Trophoblast cell (in vitro differentiated cells and primary cell): ENCODE measurements around the gene GLDC.

Source experiments
- DNase-seq, 2 donors: peaks; one replicate each; pipeline ENCODE4 v3.0.0-alpha.2; 2016
- H2AFZ ChIP-seq: 2 replicates; pipeline ENCODE4 v1.6.1; 2013; ENCODE audit warnings: low read length, moderate library complexity, mild to moderate bottlenecking; ENCODE audit not compliant: insufficient read depth, poor library complexity
- H2AK5ac ChIP-seq: 2 replicates; pipeline ENCODE4 v1.6.1; 2013; ENCODE audit warnings: mild to moderate bottlenecking, low read length
- H2BK120ac ChIP-seq: 2 replicates; pipeline ENCODE4 v1.6.1; 2013; ENCODE audit warnings: low read length, mild to moderate bottlenecking, moderate library complexity; ENCODE audit not compliant: insufficient read depth, poor library complexity
- H2BK12ac ChIP-seq: 2 replicates; pipeline ENCODE4 v1.6.1; 2013; ENCODE audit warnings: mild to moderate bottlenecking, low read length, moderate library complexity
- H2BK5ac ChIP-seq: 2 replicates; pipeline ENCODE4 v1.6.1; 2013; ENCODE audit warnings: low read length, low read depth, moderate library complexity, mild to moderate bottlenecking; ENCODE audit not compliant: poor library complexity
- H3K14ac ChIP-seq: 2 replicates; pipeline ENCODE4 v1.6.1; 2013; ENCODE audit warnings: mild to moderate bottlenecking, low read length
- H3K18ac ChIP-seq: 2 replicates; pipeline ENCODE4 v1.6.1; 2013; ENCODE audit warnings: mild to moderate bottlenecking, low read length
- H3K23ac ChIP-seq: 2 replicates; pipeline ENCODE4 v1.6.1; 2013; ENCODE audit warnings: low read length
- H3K27ac ChIP-seq: 2 replicates; pipeline ENCODE4 v1.5.1; 2013; ENCODE audit warnings: low read depth, mild to moderate bottlenecking, inconsistent platforms, low read length, moderate library complexity
- H3K27me3 ChIP-seq: 2 replicates; pipeline ENCODE4 v1.6.1; 2013; ENCODE audit warnings: inconsistent platforms, mild to moderate bottlenecking, low read length, moderate library complexity; ENCODE audit not compliant: insufficient read depth
- H3K36me3 ChIP-seq, 2 experiments: 1 replicate in 1 of 2; 2 replicates in 1 of 2; pipeline ENCODE4 v1.6.1; 2013; ENCODE audit warnings: low read length in 2 of 2, mild to moderate bottlenecking in 2 of 2, moderate library complexity in 1 of 2; ENCODE audit not compliant: insufficient read depth in 2 of 2, control insufficient read depth in 1 of 2
- H3K4ac ChIP-seq: 2 replicates; pipeline ENCODE4 v1.6.1; 2013; ENCODE audit warnings: low read depth, mild to moderate bottlenecking, low read length, moderate library complexity
- H3K4me1 ChIP-seq, 2 experiments: 1 replicate in 1 of 2; 2 replicates in 1 of 2; pipeline ENCODE4 v1.6.1; 2013; ENCODE audit warnings: low read length in 2 of 2, mild to moderate bottlenecking in 2 of 2, moderate library complexity in 1 of 2; ENCODE audit not compliant: insufficient read depth in 2 of 2, control insufficient read depth in 1 of 2
- H3K4me2 ChIP-seq: 2 replicates; pipeline ENCODE4 v1.6.1; 2013; ENCODE audit warnings: inconsistent platforms, mild to moderate bottlenecking, low read length, moderate library complexity
- H3K4me3 ChIP-seq: 2 replicates; pipeline ENCODE4 v1.5.1; 2013; ENCODE audit warnings: mild to moderate bottlenecking, low read depth, low read length, inconsistent platforms
- H3K79me1 ChIP-seq: one replicate; pipeline ENCODE4 v1.6.1; 2013; ENCODE audit warnings: low read length
- H3K79me2 ChIP-seq: 2 replicates; pipeline ENCODE4 v1.6.1; 2013; ENCODE audit warnings: low read length, mild to moderate bottlenecking; ENCODE audit not compliant: control insufficient read depth, insufficient read depth, poor library complexity
- H3K9ac ChIP-seq: 2 replicates; pipeline ENCODE4 v1.6.1; 2013; ENCODE audit warnings: mild to moderate bottlenecking, low read length
- H3K9me3 ChIP-seq: 2 replicates; pipeline ENCODE4 v1.6.1; 2013; ENCODE audit warnings: low read depth, mild to moderate bottlenecking, control low read depth, inconsistent platforms, low read length; ENCODE audit not compliant: insufficient read depth
- H4K12ac ChIP-seq: 2 replicates; pipeline ENCODE4 v1.6.1; 2013; ENCODE audit warnings: low read depth, mild to moderate bottlenecking, low read length, moderate library complexity
- H4K8ac ChIP-seq: 2 replicates; pipeline ENCODE4 v1.6.1; 2013; ENCODE audit warnings: low read depth, mild to moderate bottlenecking, low read length, moderate library complexity
- H4K91ac ChIP-seq: one replicate; pipeline ENCODE4 v1.6.1; 2013; ENCODE audit warnings: low read depth, mild to moderate bottlenecking, low read length, moderate library complexity
- WGBS: extraction: QIAGEN DNeasy Blood & Tissue Kit; methylation state at CpG from one replicate; pipeline ENCODE4 v1.1.7; 2013; ENCODE audit warnings: missing lambda C conversion rate; ENCODE audit not compliant: insufficient read length, insufficient coverage; ENCODE audit errors: extremely low coverage; 5-methylcytosine and 5-hydroxymethylcytosine counted together

The GLDC gene

DNA sequence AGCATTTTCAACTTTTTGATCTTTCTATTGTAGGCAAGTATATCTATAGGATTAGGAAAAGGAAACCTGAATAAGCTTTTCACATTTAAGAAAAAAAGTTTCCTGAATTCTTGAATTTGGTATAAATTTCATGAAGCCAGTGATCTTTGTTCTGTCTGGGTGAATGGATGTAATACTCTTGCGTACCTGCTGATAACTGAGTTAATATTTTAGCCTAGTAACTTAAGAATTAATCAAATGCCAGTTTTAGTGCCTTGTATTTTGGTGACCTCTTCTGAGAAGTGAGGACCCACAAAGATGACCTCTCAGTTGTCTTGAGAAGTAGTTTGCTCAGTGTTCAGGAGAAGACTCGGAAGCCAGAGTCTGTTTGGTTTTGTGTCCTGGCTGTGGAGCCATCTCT lies 154.7 kb downstream of the GLDC start:
- H3K9me3 ChIP-seq = no peaks in the 10 kb centered on the region
- no peak for DNase-seq
- H3K23ac ChIP-seq = no peak overlapping the region
- H3K27ac ChIP-seq = no peak overlapping the region
- H3K79me2 ChIP-seq = no peaks in the 10 kb centered on the region
- H3K4me2 ChIP-seq = no peak overlapping the region
- H3K9ac ChIP-seq = no peak overlapping the region
- WGBS = no CpG with 5 or more reads among the region's 2 CpGs
- no peak overlapping the region for H2AK5ac ChIP-seq
- H3K36me3 ChIP-seq = peaks cover 7 to 8% of the 10 kb centered on the region in 2 experiments
- no peak overlapping the region for H4K91ac ChIP-seq
- H3K4ac ChIP-seq = no peak overlapping the region
- no peak overlapping the region for H2BK120ac ChIP-seq
- H3K79me1 ChIP-seq = no peaks in the 10 kb centered on the region
- H3K4me1 ChIP-seq = no peaks in the 10 kb centered on the region
- no peak overlapping the region for H4K12ac ChIP-seq
- no peaks in the 10 kb centered on the region for H3K27me3 ChIP-seq
- no peak overlapping the region for H2AFZ ChIP-seq
- no peak overlapping the region for H3K4me3 ChIP-seq
- no peak overlapping the region for H2BK12ac ChIP-seq
- no peak overlapping the region for H3K18ac ChIP-seq
- no peak overlapping the region for H4K8ac ChIP-seq
- no peak overlapping the region for H2BK5ac ChIP-seq
- no peak overlapping the region for H3K14ac ChIP-seq

DNA sequence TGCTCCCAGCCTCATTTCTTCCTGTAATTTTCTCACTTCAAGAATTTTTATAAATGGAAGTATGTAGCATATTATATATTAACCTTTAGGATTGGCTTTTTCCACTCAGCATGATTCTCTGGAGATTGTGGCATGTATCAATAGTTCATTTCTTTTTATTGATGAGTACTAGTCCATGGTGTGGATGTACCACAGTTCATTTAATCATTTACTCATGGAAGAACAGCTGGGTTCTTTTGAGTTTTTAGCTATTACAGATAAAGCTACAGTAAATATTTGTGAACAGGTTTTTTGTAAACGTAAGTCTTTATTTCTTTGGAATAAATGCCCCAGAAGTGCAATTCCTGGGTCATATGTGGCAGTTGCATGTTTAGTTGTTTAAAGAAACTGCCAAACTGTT lies 156.4 kb downstream of the GLDC start:
- Histone ChIP-seq H2BK120ac (no peak overlapping the region), H3K14ac (no peak overlapping the region), H2BK5ac (no peak overlapping the region), H3K4me1 (no peaks in the 10 kb centered on the region), H3K79me2 (no peaks in the 10 kb centered on the region), H3K9ac (no peak overlapping the region), H3K36me3 (peaks cover 9 to 11% of the 10 kb centered on the region in 2 experiments), H4K8ac (no peak overlapping the region), H3K18ac (no peak overlapping the region), H3K4me3 (no peak overlapping the region), H3K27ac (no peak overlapping the region), H4K91ac (no peak overlapping the region), H3K23ac (no peak overlapping the region), H4K12ac (no peak overlapping the region), H2BK12ac (no peak overlapping the region), H2AK5ac (no peak overlapping the region), H3K4me2 (no peak overlapping the region), H3K9me3 (no peaks in the 10 kb centered on the region), H3K79me1 (no peaks in the 10 kb centered on the region), H3K4ac (no peak overlapping the region), H2AFZ (no peak overlapping the region), H3K27me3 (no peaks in the 10 kb centered on the region)
- no CpG with 5 or more reads among the region's 1 CpG for WGBS
- no peak for DNase-seq

DNA sequence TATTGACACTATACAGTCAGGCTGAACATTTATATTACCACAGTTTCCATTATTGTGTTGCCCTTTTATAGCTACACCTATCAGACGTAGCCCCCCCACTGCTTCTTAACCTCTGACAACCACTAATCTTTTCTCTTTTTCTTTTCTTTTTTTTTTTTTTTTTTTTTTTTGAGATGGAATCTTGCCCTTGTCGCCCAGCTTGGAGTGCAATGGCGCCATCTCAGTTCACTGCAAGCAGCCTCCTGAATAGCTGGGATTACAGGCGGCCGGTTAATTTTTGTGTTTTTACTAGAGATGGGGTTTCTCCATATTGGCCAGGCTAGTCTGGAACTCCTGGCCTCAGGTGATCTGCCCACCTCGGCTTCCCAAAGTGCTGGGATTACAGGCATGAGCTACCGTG lies 157.1 kb downstream of the GLDC start:
- H2BK5ac ChIP-seq = no peak overlapping the region
- H3K4me1 ChIP-seq = no peaks in the 10 kb centered on the region
- H3K23ac ChIP-seq = no peak overlapping the region
- no peaks in the 10 kb centered on the region for H3K9me3 ChIP-seq
- H4K91ac ChIP-seq = no peak overlapping the region
- no peak overlapping the region for H3K9ac ChIP-seq
- H3K18ac ChIP-seq = no peak overlapping the region
- no peaks in the 10 kb centered on the region for H3K79me1 ChIP-seq
- H2AFZ ChIP-seq = no peak overlapping the region
- no peak overlapping the region for H4K12ac ChIP-seq
- no peak overlapping the region for H2AK5ac ChIP-seq
- H2BK12ac ChIP-seq = no peak overlapping the region
- H3K4me3 ChIP-seq = no peak overlapping the region
- H3K27ac ChIP-seq = no peak overlapping the region
- no peak overlapping the region for H4K8ac ChIP-seq
- no peaks in the 10 kb centered on the region for H3K27me3 ChIP-seq
- H3K4ac ChIP-seq = no peak overlapping the region
- WGBS = no CpG with 5 or more reads among the region's 7 CpGs
- H3K14ac ChIP-seq = no peak overlapping the region
- DNase-seq = no peak
- H3K4me2 ChIP-seq = no peak overlapping the region
- no peaks in the 10 kb centered on the region for H3K79me2 ChIP-seq
- H3K36me3 ChIP-seq = peaks cover 11 to 12% of the 10 kb centered on the region in 2 experiments
- H2BK120ac ChIP-seq = no peak overlapping the region

DNA sequence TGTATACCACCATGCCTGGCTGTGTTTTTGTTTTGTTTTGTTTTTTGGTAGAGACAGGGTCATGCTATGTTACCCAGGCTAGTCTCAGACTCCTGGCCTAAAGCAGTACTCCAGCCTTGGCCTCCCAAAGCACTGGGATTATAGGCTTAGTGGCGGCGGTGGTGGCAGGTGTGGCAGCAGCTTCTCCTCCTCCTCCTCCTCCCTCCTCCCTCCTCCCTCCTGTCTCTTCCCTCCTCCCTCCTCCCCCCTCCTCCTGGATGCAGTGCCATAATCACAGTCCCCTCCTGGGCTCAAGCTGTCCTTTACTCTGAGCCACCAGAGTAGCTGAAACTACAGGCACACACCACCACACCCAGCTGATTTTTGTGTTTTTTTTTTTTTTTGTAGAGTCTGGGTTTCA lies 161.3 kb downstream of the GLDC start:
- no peaks in the 10 kb centered on the region for H3K79me1 ChIP-seq
- H2BK120ac ChIP-seq = no peak overlapping the region
- H3K18ac ChIP-seq = no peak overlapping the region
- H3K4me3 ChIP-seq = no peak overlapping the region
- no peak overlapping the region for H4K8ac ChIP-seq
- H3K23ac ChIP-seq = no peak overlapping the region
- no peaks in the 10 kb centered on the region for H3K9me3 ChIP-seq
- H3K27me3 ChIP-seq = no peaks in the 10 kb centered on the region
- H2AFZ ChIP-seq = no peak overlapping the region
- no peak overlapping the region for H3K9ac ChIP-seq
- no peak overlapping the region for H4K91ac ChIP-seq
- no peak overlapping the region for H2BK12ac ChIP-seq
- H4K12ac ChIP-seq = no peak overlapping the region
- H3K4me2 ChIP-seq = no peak overlapping the region
- H3K4ac ChIP-seq = no peak overlapping the region
- H3K14ac ChIP-seq = no peak overlapping the region
- H3K36me3 ChIP-seq = peaks cover 15 to 17% of the 10 kb centered on the region in 2 experiments
- no peaks in the 10 kb centered on the region for H3K79me2 ChIP-seq
- no peak overlapping the region for H2AK5ac ChIP-seq
- WGBS = no CpG with 5 or more reads among the region's 2 CpGs
- no peak overlapping the region for H2BK5ac ChIP-seq
- H3K4me1 ChIP-seq = no peaks in the 10 kb centered on the region
- H3K27ac ChIP-seq = no peak overlapping the region
- DNase-seq = no peak
